Measurements from ENCODE around the gene P4HA1.
"Not testable (repeated sequence)": the region's sequence is repeated elsewhere in the genome, so short reads cannot be mapped to it uniquely, and the experiment has no call there.

The P4HA1 gene

GRCh38 chr10:72997099-72997498 lies 99.6 kb downstream of the P4HA1 start:
- H3K27ac ChIP-seq: no peak overlapping the region
- H3K4me3 ChIP-seq: no peak overlapping the region

GRCh38 chr10:72995459-72995858 lies 101.2 kb downstream of the P4HA1 start:
- H3K27ac ChIP-seq, H3K4me3 ChIP-seq: not testable (repeated sequence)

- not testable (repeated sequence) for H3K27ac ChIP-seq, H3K4me3 ChIP-seq
Measured at GRCh38 chr10:72989771-72990170, 106.9 kb downstream of the P4HA1 start.

- H3K4me3 ChIP-seq, H3K27ac ChIP-seq: not testable (repeated sequence)
Measured at GRCh38 chr10:72984618-72985017, 112.0 kb downstream of the P4HA1 start.

GRCh38 chr10:72981882-72982529 lies 114.7 kb downstream of the P4HA1 start:
- no peak overlapping the region for H3K27ac ChIP-seq
- H3K4me3 ChIP-seq: no peak overlapping the region

- Histone ChIP-seq H3K4me3 (no peak overlapping the region), H3K27ac (no peak overlapping the region)
Measured at GRCh38 chr10:72981028-72981881, 115.4 kb downstream of the P4HA1 start.

GRCh38 chr10:72980348-72980747 lies 116.3 kb downstream of the P4HA1 start:
- no peak overlapping the region for H3K4me3 ChIP-seq

GRCh38 chr10:72979709-72980108 lies 117.0 kb downstream of the P4HA1 start:
- H3K4me3 ChIP-seq: no peak overlapping the region

More at GRCh38 chr10:72980348-72980747, 116.3 kb downstream of the P4HA1 start:
- no peak overlapping the region for H3K27ac ChIP-seq

GRCh38 chr10:72976886-72977285 lies 119.8 kb downstream of the P4HA1 start:
- no peak overlapping the region for H3K4me3 ChIP-seq
- H3K27ac ChIP-seq: no peak overlapping the region

More at GRCh38 chr10:72979709-72980108, 117.0 kb downstream of the P4HA1 start:
- H3K27ac ChIP-seq: no peak overlapping the region

Data from skin epidermis (tissue), 12 donors.